LNCAP (cell line): Measurements from ENCODE around the gene CDCA5.

Experiments used
- TF ChIP-seq, protein P1 (sequence below): fragments of 450-650 bp; IDR thresholded peaks from 2 replicates; pipeline ENCODE4 v1.5.1; 2017; ENCODE audit warnings: mild to moderate bottlenecking

Gene CDCA5, protein sequence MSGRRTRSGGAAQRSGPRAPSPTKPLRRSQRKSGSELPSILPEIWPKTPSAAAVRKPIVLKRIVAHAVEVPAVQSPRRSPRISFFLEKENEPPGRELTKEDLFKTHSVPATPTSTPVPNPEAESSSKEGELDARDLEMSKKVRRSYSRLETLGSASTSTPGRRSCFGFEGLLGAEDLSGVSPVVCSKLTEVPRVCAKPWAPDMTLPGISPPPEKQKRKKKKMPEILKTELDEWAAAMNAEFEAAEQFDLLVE

DNA sequence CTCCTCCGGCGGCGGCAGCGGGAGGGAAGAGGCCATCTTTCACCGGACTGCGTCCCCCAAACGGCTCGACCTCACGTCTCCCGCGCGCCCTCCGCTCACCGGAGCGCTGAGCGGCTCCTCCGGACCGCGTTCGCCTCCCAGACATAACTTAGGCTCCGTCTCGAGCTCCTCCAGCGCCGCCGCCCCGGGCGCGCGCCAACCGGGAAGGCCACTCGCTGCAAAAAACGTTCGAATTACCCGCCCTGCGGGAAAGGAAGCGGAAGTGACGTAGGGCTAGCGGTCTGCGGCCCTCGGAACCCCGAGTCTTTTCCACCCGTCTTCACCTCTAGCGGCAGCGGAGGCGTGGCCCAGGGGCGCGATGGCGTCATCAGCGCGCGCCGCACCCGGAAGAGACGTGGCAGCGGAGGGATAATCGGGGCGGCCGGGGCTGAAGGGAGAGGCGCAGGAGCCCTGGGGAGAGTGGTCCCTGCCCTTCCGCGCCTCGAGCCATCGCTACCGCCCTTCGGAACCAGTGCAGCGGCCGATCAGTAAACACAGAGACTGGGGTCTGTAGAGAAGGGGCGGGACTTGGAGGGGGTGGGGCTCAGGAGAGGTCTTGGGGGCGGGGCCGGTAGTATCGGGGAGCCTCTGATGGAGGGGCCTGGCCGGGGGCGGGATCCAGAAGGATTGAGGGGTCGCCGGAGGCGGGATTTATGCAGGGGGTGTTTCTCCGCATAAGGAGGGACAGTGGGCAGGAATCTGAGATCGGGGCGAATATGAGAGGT lies at the start of gene CDCA5, which contains the start of gene ZFPL1:
Gene CDCA5, minus strand, starts transcription at position 207 of the 764 bp plus-strand sequence. Its CDS starts 62 bp downstream, at position 145.
Gene ZFPL1, plus strand, starts transcription at position 389 of the 764 bp plus-strand sequence. CDS start 477 bp downstream, outside the sequence.
- TF ChIP-seq, protein P1, sequence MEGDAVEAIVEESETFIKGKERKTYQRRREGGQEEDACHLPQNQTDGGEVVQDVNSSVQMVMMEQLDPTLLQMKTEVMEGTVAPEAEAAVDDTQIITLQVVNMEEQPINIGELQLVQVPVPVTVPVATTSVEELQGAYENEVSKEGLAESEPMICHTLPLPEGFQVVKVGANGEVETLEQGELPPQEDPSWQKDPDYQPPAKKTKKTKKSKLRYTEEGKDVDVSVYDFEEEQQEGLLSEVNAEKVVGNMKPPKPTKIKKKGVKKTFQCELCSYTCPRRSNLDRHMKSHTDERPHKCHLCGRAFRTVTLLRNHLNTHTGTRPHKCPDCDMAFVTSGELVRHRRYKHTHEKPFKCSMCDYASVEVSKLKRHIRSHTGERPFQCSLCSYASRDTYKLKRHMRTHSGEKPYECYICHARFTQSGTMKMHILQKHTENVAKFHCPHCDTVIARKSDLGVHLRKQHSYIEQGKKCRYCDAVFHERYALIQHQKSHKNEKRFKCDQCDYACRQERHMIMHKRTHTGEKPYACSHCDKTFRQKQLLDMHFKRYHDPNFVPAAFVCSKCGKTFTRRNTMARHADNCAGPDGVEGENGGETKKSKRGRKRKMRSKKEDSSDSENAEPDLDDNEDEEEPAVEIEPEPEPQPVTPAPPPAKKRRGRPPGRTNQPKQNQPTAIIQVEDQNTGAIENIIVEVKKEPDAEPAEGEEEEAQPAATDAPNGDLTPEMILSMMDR, result no peak

DNA sequence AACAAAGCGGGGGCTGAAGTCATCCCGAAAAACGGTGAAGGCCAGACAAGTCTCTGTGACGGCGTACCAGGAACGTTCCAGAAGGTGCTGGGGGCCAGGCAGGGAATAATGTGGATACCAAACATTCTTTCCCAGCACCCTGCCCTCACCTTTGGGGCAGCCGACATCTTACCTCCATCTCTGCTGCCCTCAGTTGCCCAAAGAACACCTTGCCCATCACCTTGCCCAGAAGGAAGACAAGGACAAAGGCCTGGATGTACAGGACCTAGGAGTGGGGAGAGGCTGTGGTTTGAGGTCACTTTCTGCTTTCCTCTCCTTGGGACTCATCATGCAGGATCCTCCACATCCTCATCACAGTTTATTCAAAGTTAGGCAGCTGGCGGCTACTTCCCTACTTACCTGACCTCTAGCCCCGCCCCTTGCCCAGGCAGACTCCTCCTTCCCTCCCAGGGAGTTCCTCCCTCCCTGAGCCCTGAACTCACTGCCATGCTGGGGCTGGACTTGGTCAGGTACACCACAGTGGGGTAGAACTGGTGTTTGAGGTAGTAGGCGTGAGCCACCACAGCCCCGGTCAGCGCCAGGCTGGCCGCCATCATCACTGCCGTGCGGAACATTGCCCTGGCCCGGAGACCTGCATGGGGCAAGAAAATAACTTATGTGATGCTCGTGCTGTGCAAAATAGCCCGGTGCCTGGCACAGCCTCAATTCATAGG lies 49.3 kb upstream of the CDCA5 start:
- TF ChIP-seq, protein P1, result no peak

DNA sequence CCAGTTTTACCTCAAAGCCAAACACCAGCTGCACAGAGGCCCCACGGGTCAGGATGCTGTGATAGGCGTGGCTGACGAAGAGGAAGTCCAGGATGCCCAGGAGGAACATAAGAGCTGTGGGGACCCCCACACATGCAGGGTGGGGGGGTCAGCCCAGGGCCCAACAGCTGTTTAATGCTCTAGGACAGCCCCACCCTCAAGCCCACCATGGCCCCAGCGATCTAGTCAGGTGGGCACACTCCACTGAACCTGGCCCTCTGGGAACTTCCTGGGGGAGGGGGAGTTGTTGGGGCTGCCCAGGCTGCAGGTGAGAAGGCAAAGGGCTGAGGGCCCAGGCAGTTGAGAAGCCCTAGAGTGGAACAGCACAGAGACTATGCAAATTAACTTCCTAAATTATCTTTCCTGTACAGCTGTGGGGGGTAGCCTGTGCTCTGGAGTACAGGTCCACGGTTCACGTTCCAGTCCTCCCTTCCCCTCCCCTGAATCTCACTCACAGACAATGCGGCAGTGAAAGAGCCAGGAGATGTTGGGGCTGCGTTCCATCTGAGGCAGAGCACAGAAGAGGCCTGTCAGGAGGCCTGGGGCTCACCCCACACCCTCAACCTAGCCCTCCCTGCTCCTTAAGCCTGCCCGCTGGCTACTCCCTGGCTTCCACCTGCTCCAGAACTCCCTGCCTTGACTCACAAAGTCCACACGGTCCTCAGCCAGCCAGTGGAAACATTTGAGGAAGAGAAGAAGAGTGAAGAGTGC lies 48.6 kb upstream of the CDCA5 start:
- TF ChIP-seq, protein P1, result no peak

DNA sequence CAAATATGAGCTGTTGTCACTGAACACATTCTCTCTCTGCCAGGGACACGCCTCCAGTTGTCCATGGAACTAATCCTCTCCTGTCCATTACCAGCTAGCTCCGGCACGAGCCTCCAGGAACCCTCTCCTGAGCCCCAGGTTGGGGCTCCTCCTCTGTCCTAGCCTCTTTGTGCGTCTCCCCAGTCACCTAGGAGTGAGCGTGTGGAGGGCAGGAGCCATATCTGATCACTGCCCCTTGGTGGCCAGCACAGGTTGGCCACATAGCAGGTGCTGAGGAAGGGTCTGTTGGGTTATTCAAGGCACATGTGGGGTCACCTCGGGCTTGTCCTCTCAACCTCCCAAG lies 48.0 kb upstream of the CDCA5 start:
- TF ChIP-seq, protein P1, result no peak

DNA sequence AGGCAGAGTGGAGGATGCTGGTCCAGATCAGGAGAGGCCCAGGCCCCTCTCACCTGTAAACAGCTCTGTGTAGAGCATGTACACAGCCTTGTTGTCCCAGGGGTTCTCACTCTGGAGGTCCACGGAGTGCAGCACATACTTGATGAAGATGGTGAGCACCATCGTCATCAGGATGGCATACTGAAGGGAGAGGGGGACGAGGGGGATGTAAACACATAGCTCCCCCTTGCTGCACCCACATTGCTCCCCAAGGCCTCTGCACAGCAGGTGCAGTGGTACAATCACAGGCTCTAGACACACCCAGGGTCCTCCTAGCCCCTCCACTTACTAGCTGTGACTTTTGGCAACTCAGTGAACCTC lies 47.6 kb upstream of the CDCA5 start:
- TF ChIP-seq, protein P1, result no peak

DNA sequence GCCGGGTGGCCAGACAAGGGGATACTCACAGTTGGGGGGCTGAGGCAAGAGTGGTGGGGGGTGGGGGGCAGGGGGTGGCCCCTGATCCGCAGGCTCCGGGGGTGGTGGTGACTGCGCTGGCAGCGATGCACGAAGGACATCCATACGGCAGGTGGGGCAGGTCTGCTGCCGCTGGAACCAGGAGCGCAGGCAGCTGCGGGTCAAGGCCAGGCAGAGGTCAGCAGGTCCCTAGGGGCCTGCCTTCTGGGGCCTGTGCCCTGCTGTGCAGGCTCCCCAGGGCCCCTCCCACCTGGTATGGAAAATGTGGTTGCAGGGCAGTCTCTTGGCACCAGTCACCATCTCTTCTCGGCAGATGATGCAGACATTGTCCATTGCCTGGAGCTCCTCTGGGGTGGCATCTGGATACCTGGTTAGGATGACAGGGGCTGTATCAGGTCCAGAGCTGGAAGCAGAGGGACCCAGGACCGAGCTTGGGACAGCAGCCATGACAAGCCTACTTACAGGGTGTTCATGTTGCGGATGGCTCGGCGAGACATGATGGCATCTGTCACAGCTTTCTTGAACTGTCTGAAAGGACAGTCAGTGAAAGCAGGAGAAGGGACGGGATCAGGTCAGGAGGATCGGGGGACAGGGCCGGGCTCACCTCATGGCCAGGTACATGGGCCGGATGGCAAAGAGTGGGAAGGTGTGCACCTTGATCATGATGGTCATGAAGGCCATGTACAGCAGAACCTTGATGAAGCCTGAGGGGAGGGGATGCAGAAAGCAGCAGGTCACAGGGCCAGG lies 47.0 kb upstream of the CDCA5 start:
- TF ChIP-seq, protein P1, result no peak
